Heart left ventricle (tissue), 13 donors: ENCODE results near the gene ECD.
"Not testable (repeated sequence)": the region's sequence is repeated elsewhere in the genome, so short reads cannot be mapped to it uniquely, and the experiment has no call there.

Experiments
- POLR2A ChIP-seq, 2 donors: fragments of 450-650 bp; IDR thresholded peaks; one replicate each; pipeline ENCODE4 v1.6.1; 2017; ENCODE audit warnings: antibody characterized with exemption in 2 of 2, mild to moderate bottlenecking in 2 of 2, moderate library complexity in 2 of 2
- TF ChIP-seq, protein P1 (sequence below), 12 donors: fragments of 200-600 bp; sonication (generic) in 4 of 12; IDR thresholded peaks; one replicate each; pipeline versions ENCODE4 v1.5.0 to v1.8.0; 2018 to 2022; ENCODE audit warnings: antibody characterized with exemption in 12 of 12, mild to moderate bottlenecking in 5 of 12
- donor health status: ischemic (EF 13 %, LVEDD 7.1; RV severe dilation, severe dysfunction).
- donor health status: DM: no; HTN: yes; CAD: no.
- donor health status: DM: no; HTN: no; CAD: no.
- donor health status: ischemic (EF 25% LVEDD 6.9; RV normal size, moderate dysfunction).
- donor health status: ischemic (EF 25% LVEDD 5.7; RV mildly dilated, moderate dysfunction).
- donor health status: ischemic (EF 35%, LVEDD 5.7; RV mildly dilated, moderate dysfunction).
- donor health status: nonischemic (EF 11% LVEDD 7.7; RV severe dilation, severe dysfunction).
- donor health status: DM: yes; HTN: yes; CAD: no.
- donor health status: PGD.
- donor health status: ischemic (EF 29% LVEDD 5.4; RV normal size, mild dysfunction).
- donor health status: nonischemic (EF 23%, LVEDD 6.1; RV moderate dilation, normal function).

DNA sequence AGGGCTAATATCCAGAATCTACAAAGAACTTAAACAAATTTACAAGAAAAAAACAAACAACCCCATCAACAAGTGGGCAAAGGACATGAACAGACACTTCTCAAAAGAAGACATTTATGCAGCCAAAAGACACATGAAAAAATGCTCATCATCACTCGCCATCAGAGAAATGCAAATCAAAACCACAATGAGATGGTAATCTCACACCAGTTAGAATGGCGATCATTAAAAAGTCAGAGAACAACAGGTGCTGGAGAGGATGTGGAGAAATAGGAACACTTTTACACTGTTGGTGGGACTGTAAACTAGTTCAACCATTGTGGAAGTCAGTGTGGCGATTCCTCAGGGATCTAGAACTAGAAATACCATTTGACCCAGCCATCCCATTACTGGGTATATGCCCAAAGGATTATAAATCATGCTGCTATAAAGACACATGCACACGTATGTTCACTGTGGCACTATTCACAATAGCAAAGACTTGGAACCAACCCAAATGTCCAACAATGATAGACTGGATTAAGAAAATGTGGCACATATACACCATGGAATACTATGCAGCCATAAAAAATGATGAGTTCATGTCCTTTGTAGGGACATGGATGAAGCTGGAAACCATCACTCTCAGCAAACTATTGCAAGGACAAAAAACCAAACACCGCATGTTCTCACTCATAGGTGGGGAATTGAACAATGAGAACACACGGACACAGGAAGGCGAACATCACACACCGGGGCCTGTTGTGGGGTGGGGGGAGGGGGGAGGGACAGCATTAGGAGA is 17.0 kb downstream of the ECD start:
- TF ChIP-seq, protein P1, sequence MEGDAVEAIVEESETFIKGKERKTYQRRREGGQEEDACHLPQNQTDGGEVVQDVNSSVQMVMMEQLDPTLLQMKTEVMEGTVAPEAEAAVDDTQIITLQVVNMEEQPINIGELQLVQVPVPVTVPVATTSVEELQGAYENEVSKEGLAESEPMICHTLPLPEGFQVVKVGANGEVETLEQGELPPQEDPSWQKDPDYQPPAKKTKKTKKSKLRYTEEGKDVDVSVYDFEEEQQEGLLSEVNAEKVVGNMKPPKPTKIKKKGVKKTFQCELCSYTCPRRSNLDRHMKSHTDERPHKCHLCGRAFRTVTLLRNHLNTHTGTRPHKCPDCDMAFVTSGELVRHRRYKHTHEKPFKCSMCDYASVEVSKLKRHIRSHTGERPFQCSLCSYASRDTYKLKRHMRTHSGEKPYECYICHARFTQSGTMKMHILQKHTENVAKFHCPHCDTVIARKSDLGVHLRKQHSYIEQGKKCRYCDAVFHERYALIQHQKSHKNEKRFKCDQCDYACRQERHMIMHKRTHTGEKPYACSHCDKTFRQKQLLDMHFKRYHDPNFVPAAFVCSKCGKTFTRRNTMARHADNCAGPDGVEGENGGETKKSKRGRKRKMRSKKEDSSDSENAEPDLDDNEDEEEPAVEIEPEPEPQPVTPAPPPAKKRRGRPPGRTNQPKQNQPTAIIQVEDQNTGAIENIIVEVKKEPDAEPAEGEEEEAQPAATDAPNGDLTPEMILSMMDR (IDR thresholded peaks at IDR 0.05): not testable (repeated sequence)
- TF ChIP-seq POLR2A (IDR thresholded peaks at IDR 0.05): not testable (repeated sequence)
